Measurements from ENCODE around the gene REM2. TPM values are rescaled to one million over a fixed set of nuclear protein-coding genes. Genes with fewer than 3 reads are reported as not detected.

REM2 gene
- total RNA-seq, 2 experiments from 2014 or later: 9.2 to 9.4 TPM

DNA sequence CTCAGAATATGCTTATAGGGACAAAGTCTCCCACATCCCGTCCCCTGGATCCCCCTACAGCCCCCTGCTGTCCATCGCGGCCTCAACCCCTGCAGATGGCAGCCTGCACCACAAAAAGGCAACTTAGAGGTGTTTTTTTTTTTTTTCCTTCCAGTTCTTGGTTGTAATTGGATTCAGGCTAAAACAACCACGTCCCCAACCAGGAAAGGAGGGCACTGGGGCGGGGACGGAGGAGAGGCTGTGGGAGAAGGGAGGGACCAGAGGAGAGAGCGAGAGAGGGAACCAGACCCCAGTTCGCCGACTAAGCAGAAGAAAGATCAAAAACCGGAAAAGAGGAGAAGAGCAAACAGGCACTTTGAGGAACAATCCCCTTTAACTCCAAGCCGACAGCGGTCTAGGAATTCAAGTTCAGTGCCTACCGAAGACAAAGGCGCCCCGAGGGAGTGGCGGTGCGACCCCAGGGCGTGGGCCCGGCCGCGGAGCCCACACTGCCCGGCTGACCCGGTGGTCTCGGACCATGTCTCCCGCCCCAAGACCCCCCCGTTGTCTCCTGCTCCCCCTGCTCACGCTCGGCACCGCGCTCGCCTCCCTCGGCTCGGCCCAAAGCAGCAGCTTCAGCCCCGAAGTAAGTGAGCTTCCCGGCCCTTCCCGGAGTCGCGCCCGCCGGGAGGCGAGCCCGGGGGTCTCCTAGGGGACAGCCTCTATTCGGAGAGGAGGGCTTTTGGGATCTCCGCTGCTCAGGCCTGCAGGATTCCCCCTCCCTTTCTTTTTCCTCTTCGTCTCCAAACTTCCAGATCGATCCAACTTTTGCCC, 46.5 kb upstream of the REM2 start, which contains the start of gene MMP14:
Gene MMP14, plus strand, starts transcription at position 285 of the 813 bp plus-strand sequence. Its CDS starts 233 bp downstream, at position 518.
- Histone ChIP-seq H3K4me3 (ENCODE audit: low read length) (peak within 1 kb of the TSS; percentile 54), H3K9me3 (ENCODE audit: control insufficient read depth in 1 of 2, insufficient read depth in 1 of 2, low read length in 2 of 2) (peaks cover 0 to 14% of the 10 kb centered on the region in 2 experiments), H3K27ac (ENCODE audit: low read depth in 1 of 2, low read length in 2 of 2) (no peak within 1 kb of the TSS), H3K4me1 (ENCODE audit: insufficient read depth, low read length) (peaks cover 21% of the 10 kb centered on the region), H3K27me3 (ENCODE audit: control insufficient read depth in 1 of 2, insufficient read depth in 2 of 2, low read length in 2 of 2) (peaks cover 23 to 24% of the 10 kb centered on the region in 2 experiments), H3K36me3 (ENCODE audit: insufficient read depth, low read length) (peaks cover 25% of the 10 kb centered on the region)
- POLR2A ChIA-PET: interaction anchor here (1.0 to 2.5 kb wide), 4 partner anchors 17 to 484 kb away, joined by 4 to 11 read pairs (median 6); partner anchors contain the start of genes LRP10, OXA1L and PABPN1
- Mint-ChIP-seq H3K9me3 (no peaks in the 10 kb centered on the region), H3K36me3 (ENCODE audit: low read depth) (peaks cover 34% of the 10 kb centered on the region), H3K4me3 (peak within 1 kb of the TSS; percentile 89), H3K27me3 (peaks cover 25% of the 10 kb centered on the region), H3K4me1 (ENCODE audit: low read depth) (peaks cover 18% of the 10 kb centered on the region), H3K27ac (peak within 1 kb of the TSS; percentile 38)
- DNase-seq: no peak
- no peak for TF ChIP-seq CTCF (IDR thresholded peaks at IDR 0.05)
- no peak for ATAC-seq (ENCODE audit: poor library complexity)
- intact Hi-C loops (cut with DNase I, micrococcal nuclease): no loop called here
- CTCF ChIA-PET: interaction anchor here (1.1 to 1.9 kb wide), 2 partner anchors 14 to 16 kb away, joined by 3 to 8 read pairs; no protein-coding TSS in a partner anchor

GRCh38 chr14:22837114-22837749, 45.8 kb upstream of the REM2 start:
- peak overlapping the region; percentile 54 for H3K4me3 ChIP-seq (ENCODE audit: low read length)
- peaks cover 0 to 14% of the 10 kb centered on the region in 2 experiments for H3K9me3 ChIP-seq (ENCODE audit: control insufficient read depth in 1 of 2, insufficient read depth in 1 of 2, low read length in 2 of 2)
- peaks cover 23% of the 10 kb centered on the region for H3K36me3 ChIP-seq (ENCODE audit: insufficient read depth, low read length)
- H3K4me1 ChIP-seq (ENCODE audit: insufficient read depth, low read length): peaks cover 21% of the 10 kb centered on the region
- no peak overlapping the region for H3K27ac ChIP-seq (ENCODE audit: low read depth in 1 of 2, low read length in 2 of 2)
- peaks cover 23 to 24% of the 10 kb centered on the region in 2 experiments for H3K27me3 ChIP-seq (ENCODE audit: control insufficient read depth in 1 of 2, insufficient read depth in 2 of 2, low read length in 2 of 2)
- H3K27ac Mint-ChIP-seq: peak overlapping the region; percentile 18
- peaks cover 16% of the 10 kb centered on the region for H3K4me1 Mint-ChIP-seq (ENCODE audit: low read depth)
- DNase-seq (peak in 3 of 14 experiments; percentile 39 to 41 (median 39)), ATAC-seq (ENCODE audit: poor library complexity) (peak; percentile 39)
- CTCF ChIA-PET: interaction anchor here (1.1 to 1.9 kb wide), 2 partner anchors 14 to 16 kb away, joined by 3 to 8 read pairs; no protein-coding TSS in a partner anchor
- peaks cover 28% of the 10 kb centered on the region for H3K27me3 Mint-ChIP-seq
- peak overlapping the region; percentile 89 for H3K4me3 Mint-ChIP-seq
- POLR2A ChIA-PET: interaction anchor here (1.0 to 2.5 kb wide), 4 partner anchors 16 to 484 kb away, joined by 4 to 11 read pairs (median 6); partner anchors contain the start of genes LRP10, OXA1L and PABPN1
- H3K36me3 Mint-ChIP-seq (ENCODE audit: low read depth): peaks cover 28% of the 10 kb centered on the region
- no peaks in the 10 kb centered on the region for H3K9me3 Mint-ChIP-seq
- intact Hi-C loops (cut with DNase I, micrococcal nuclease): no loop called here
- TF ChIP-seq CTCF (IDR thresholded peaks at IDR 0.05): no peak
